ENCODE results near the gene HHLA2. TPM values are rescaled to one million over a fixed set of nuclear protein-coding genes. Genes with fewer than 3 reads are reported as not detected.

The HHLA2 gene
- total RNA-seq, 1 donor from 2014 or later: not detected

DNA sequence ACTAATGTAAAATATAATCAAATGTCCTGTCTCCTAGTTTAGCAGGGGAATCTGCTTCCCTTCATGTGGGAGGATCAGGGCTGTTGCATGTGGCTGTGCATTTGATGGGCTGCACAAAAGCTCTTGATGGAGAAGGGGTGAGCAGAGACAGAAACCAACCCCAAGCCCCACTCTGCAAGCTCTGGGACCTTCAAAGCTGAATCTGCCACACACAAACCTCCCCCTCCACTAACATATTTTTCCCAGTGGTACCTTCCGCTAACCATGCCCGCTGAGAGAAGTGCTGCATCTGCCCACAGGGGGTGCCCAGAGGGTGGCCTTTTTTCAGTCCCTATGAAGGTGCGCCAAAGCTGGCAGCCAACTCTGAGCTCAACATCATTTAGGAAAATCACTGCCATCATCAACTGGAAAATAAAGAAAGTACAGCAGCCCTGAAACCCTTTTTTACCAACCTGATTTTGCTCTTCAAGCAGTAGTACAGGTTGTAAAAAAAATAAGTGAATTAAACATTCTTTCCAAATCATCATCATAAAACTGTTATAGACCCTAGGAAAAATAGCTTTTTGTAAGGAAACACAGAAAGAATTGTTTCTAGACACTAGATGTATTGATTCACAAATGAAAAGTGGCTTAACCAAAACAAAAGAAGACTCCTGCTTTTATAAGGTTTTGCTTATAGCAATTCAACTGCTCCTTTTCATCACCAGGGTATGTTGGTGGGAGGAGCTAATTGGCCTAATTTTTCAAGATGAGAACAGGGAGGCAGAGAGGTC lies 97.0 kb downstream of the HHLA2 start:
- H3K36me3 Mint-ChIP-seq (ENCODE audit: low read depth, unreplicated experiment): no peaks in the 10 kb centered on the region
- no peak overlapping the region for H3K27ac Mint-ChIP-seq (ENCODE audit: unreplicated experiment)
- DNase-seq (ENCODE audit: low spot score): no peak
- H3K4me1 Mint-ChIP-seq (ENCODE audit: unreplicated experiment): peaks cover 3% of the 10 kb centered on the region
- no peaks in the 10 kb centered on the region for H3K9me3 Mint-ChIP-seq (ENCODE audit: unreplicated experiment)
- peaks cover 2% of the 10 kb centered on the region for H3K27me3 Mint-ChIP-seq (ENCODE audit: unreplicated experiment)
- H3K4me3 Mint-ChIP-seq (ENCODE audit: unreplicated experiment): no peak overlapping the region
- TF ChIP-seq CTCF (IDR thresholded peaks at IDR 0.05; ENCODE audit: unreplicated experiment): no peak

- Mint-ChIP-seq H3K27ac (ENCODE audit: unreplicated experiment) (no peak overlapping the region), H3K4me3 (ENCODE audit: unreplicated experiment) (no peak overlapping the region), H3K4me1 (ENCODE audit: unreplicated experiment) (peaks cover 3% of the 10 kb centered on the region), H3K36me3 (ENCODE audit: low read depth, unreplicated experiment) (no peaks in the 10 kb centered on the region), H3K27me3 (ENCODE audit: unreplicated experiment) (no peaks in the 10 kb centered on the region), H3K9me3 (ENCODE audit: unreplicated experiment) (no peaks in the 10 kb centered on the region)
- TF ChIP-seq CTCF (IDR thresholded peaks at IDR 0.05; ENCODE audit: unreplicated experiment): no peak
- DNase-seq (ENCODE audit: low spot score): no peak
Observed at GRCh38 chr3:108394016-108394415, 97.7 kb downstream of the HHLA2 start.

GRCh38 chr3:108394563-108394962 lies 98.2 kb downstream of the HHLA2 start:
- Mint-ChIP-seq H3K27ac (ENCODE audit: unreplicated experiment) (no peak overlapping the region), H3K9me3 (ENCODE audit: unreplicated experiment) (no peaks in the 10 kb centered on the region)
- TF ChIP-seq CTCF (IDR thresholded peaks at IDR 0.05; ENCODE audit: unreplicated experiment): no peak

DNA sequence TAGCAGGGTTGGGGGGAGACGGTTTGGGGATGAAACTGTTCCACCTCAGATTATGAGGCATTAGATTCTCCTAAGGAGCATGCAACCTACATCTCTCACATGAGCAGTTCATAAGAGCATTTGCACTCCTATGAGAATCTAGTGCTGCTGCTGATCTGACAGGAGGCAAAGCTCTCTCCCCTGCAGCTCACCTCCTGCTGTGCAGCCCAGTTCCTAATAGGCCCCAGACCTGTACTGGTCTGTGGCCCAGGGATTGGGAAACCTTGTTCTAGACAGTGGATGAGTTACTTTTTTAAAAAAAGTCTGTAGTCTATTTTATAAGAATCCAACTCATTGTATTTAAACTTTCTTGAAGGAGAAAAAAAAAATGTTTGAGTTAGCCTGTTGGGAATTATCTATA lies 100.0 kb downstream of the HHLA2 start:
- H3K4me1 Mint-ChIP-seq (ENCODE audit: unreplicated experiment): peaks cover 3% of the 10 kb centered on the region
- H3K36me3 Mint-ChIP-seq (ENCODE audit: low read depth, unreplicated experiment): no peaks in the 10 kb centered on the region
- H3K27ac Mint-ChIP-seq (ENCODE audit: unreplicated experiment): no peak overlapping the region
- no peak for TF ChIP-seq CTCF (IDR thresholded peaks at IDR 0.05; ENCODE audit: unreplicated experiment)
- no peak for DNase-seq (ENCODE audit: low spot score)
- H3K27me3 Mint-ChIP-seq (ENCODE audit: unreplicated experiment): no peaks in the 10 kb centered on the region
- no peak overlapping the region for H3K4me3 Mint-ChIP-seq (ENCODE audit: unreplicated experiment)
- H3K9me3 Mint-ChIP-seq (ENCODE audit: unreplicated experiment): no peaks in the 10 kb centered on the region

More at GRCh38 chr3:108394563-108394962, 98.2 kb downstream of the HHLA2 start:
- H3K4me3 Mint-ChIP-seq (ENCODE audit: unreplicated experiment): no peak overlapping the region
- no peak for DNase-seq (ENCODE audit: low spot score)
- peaks cover 3% of the 10 kb centered on the region for H3K4me1 Mint-ChIP-seq (ENCODE audit: unreplicated experiment)
- H3K36me3 Mint-ChIP-seq (ENCODE audit: low read depth, unreplicated experiment): no peaks in the 10 kb centered on the region
- H3K27me3 Mint-ChIP-seq (ENCODE audit: unreplicated experiment): no peaks in the 10 kb centered on the region

- H3K27me3 Mint-ChIP-seq (ENCODE audit: unreplicated experiment): no peaks in the 10 kb centered on the region
- H3K9me3 Mint-ChIP-seq (ENCODE audit: unreplicated experiment): no peaks in the 10 kb centered on the region
- H3K4me3 Mint-ChIP-seq (ENCODE audit: unreplicated experiment): no peak overlapping the region
- H3K27ac Mint-ChIP-seq (ENCODE audit: unreplicated experiment): no peak overlapping the region
- no peaks in the 10 kb centered on the region for H3K36me3 Mint-ChIP-seq (ENCODE audit: low read depth, unreplicated experiment)
- no peak for DNase-seq (ENCODE audit: low spot score)
- TF ChIP-seq CTCF (IDR thresholded peaks at IDR 0.05; ENCODE audit: unreplicated experiment): no peak
- H3K4me1 Mint-ChIP-seq (ENCODE audit: unreplicated experiment): peaks cover 3% of the 10 kb centered on the region
Observed at GRCh38 chr3:108398510-108398909, 102.2 kb downstream of the HHLA2 start.
